ENCODE results near the gene RASSF1. TPM values are rescaled to one million over a fixed set of nuclear protein-coding genes. Genes with fewer than 3 reads are reported as not detected.

Gene RASSF1
- total RNA-seq, 1 experiment from 2014 or later, result 15.8 TPM

GRCh38 chr3:50299638-50299928 lies 41.1 kb downstream of the RASSF1 start:
- no peak overlapping the region for H2BK12ac ChIP-seq (ENCODE audit: insufficient read length, low read depth, low read length)
- H2BK15ac ChIP-seq (ENCODE audit: low read depth, low read length), result no peak overlapping the region
- no peak overlapping the region for H4K5ac ChIP-seq (ENCODE audit: insufficient read length, low read depth, low read length)
- H3K4me1 Mint-ChIP-seq, result peaks cover 25 to 27% of the 10 kb centered on the region in 2 experiments
- no peaks in the 10 kb centered on the region for H3K9me3 ChIP-seq (ENCODE audit: control insufficient read depth, low read depth, low read length)
- H3K79me2 ChIP-seq (ENCODE audit: insufficient read depth, low read length), result no peaks in the 10 kb centered on the region
- no peak overlapping the region for H2BK120ac ChIP-seq (ENCODE audit: low read depth, low read length, poor library complexity, severe bottlenecking)
- H2AK5ac ChIP-seq (ENCODE audit: insufficient read length, low read length), result no peak overlapping the region
- no peak overlapping the region for H3K18ac ChIP-seq (ENCODE audit: insufficient read length, low read depth, low read length)
- peak overlapping the region; percentile 87 to 99 for H3K4me3 Mint-ChIP-seq
- no peak overlapping the region for H3K56ac ChIP-seq (ENCODE audit: insufficient read length, low read depth, low read length)
- peak overlapping the region; percentile 45 for H3K4me2 ChIP-seq (ENCODE audit: insufficient read depth, insufficient read length, low read length)
- H3K79me1 ChIP-seq (ENCODE audit: insufficient read depth, low read depth, low read length, poor library complexity, severe bottlenecking), result no peaks in the 10 kb centered on the region
- H3K27ac Mint-ChIP-seq, result peak overlapping the region in 2 of 3 experiments; percentile 20 to 96; a peak in 2 of 7 replicates
- H3K4me1 ChIP-seq (ENCODE audit: insufficient read depth, low read length), result no peaks in the 10 kb centered on the region
- no peak overlapping the region for H3K4ac ChIP-seq (ENCODE audit: low read depth, low read length)
- H3T11ph ChIP-seq (ENCODE audit: low read length), result no peak overlapping the region
- DNase-seq, result no peak
- H3K27ac ChIP-seq (ENCODE audit: insufficient read length, low read depth, low read length), result peak overlapping the region; percentile 21
- H4K8ac ChIP-seq (replicated peaks; ENCODE audit: insufficient read length, low read depth, low read length), result no peak overlapping the region
- H4K91ac ChIP-seq (ENCODE audit: insufficient read length, low read depth, low read length), result no peak overlapping the region
- no peaks in the 10 kb centered on the region for H3K27me3 Mint-ChIP-seq (ENCODE audit: low read depth)
- H3K27me3 ChIP-seq (ENCODE audit: insufficient read depth, low read length), result no peaks in the 10 kb centered on the region
- H3K36me3 Mint-ChIP-seq (ENCODE audit: insufficient read depth in 1 of 3, low read depth in 3 of 3), result peaks cover 0 to 8% (median 1%) of the 10 kb centered on the region in 3 experiments; a peak in 1 of 7 replicates
- H3K9me3 Mint-ChIP-seq, result peaks cover 0 to 2% of the 10 kb centered on the region in 2 experiments; a peak in 2 of 5 replicates
- no peak overlapping the region for H3K14ac ChIP-seq (ENCODE audit: insufficient read depth, low read length)
- TF ChIP-seq CTCF (conservative IDR thresholded peaks at IDR 0.05), result no peak
- no CpG with 5 or more reads among the region's 12 CpGs for WGBS (ENCODE audit: extremely low coverage, insufficient read length, low lambda C conversion rate)
- H2AFZ ChIP-seq (ENCODE audit: low read length), result no peak overlapping the region
- H4K20me1 ChIP-seq (ENCODE audit: control insufficient read depth, insufficient read depth, insufficient read length), result no peaks in the 10 kb centered on the region
- no peak overlapping the region for H2BK20ac ChIP-seq (ENCODE audit: low read depth, low read length, poor library complexity, severe bottlenecking)
- no peak overlapping the region for H2BK5ac ChIP-seq (ENCODE audit: insufficient read length, low read length)
- no peak overlapping the region for H3K23ac ChIP-seq (ENCODE audit: insufficient read length, low read depth, low read length)
- peaks cover 6% of the 10 kb centered on the region for H3K23me2 ChIP-seq (ENCODE audit: insufficient read length, low read depth, low read length, poor library complexity, severe bottlenecking)
- peak overlapping the region; percentile 17 for H3K9ac ChIP-seq (ENCODE audit: extremely low read depth, insufficient read length, low read length)
